Chondrocyte (in vitro differentiated cells): ENCODE data around the gene HP1BP3. TPM values are rescaled to one million over a fixed set of nuclear protein-coding genes. Genes with fewer than 3 reads are reported as not detected.

ENCODE experiments used
- DNase-seq: peaks from one replicate; pipeline ENCODE4 v3.0.0; 2021; ENCODE audit warnings: mixed read lengths, low spot score
- H3K27ac Mint-ChIP-seq: one replicate; pipeline ENCODE4 v1.8.0; 2021; ENCODE audit warnings: mild to moderate bottlenecking, moderate library complexity, mixed read lengths; ENCODE audit not compliant: unreplicated experiment
- H3K27me3 Mint-ChIP-seq: 2 replicates; pipeline ENCODE4 v1.8.0; 2021; ENCODE audit warnings: low read depth, mixed read lengths
- H3K36me3 Mint-ChIP-seq: 2 replicates; pipeline ENCODE4 v1.8.0; 2021; ENCODE audit warnings: low read depth, mixed read lengths
- H3K4me1 Mint-ChIP-seq: 2 replicates; pipeline ENCODE4 v1.8.0; 2021; ENCODE audit warnings: low read depth, mild to moderate bottlenecking, mixed read lengths
- H3K4me3 Mint-ChIP-seq: one replicate; pipeline ENCODE4 v1.8.0; 2021; ENCODE audit warnings: mild to moderate bottlenecking, moderate library complexity, mixed read lengths; ENCODE audit not compliant: unreplicated experiment
- H3K9me3 Mint-ChIP-seq: 2 replicates; pipeline ENCODE4 v1.8.0; 2021; ENCODE audit warnings: low read depth, mixed read lengths
- CTCF ChIP-seq: fragments of 200-600 bp; sonication (generic); IDR thresholded peaks from 2 replicates; pipeline ENCODE4 v1.5.0; 2021; ENCODE audit warnings: antibody characterized with exemption, mild to moderate bottlenecking, moderate library complexity
- total RNA-seq: library from RNA; stranded (reverse); gene quantifications from 3 replicates; pipeline ENCODE4 v1.2.1, GENCODE V29; 2021

HP1BP3 gene
- total RNA-seq, 1 donor from 2014 or later, result 182 TPM

- Mint-ChIP-seq H3K36me3 (no peaks in the 10 kb centered on the region), H3K4me3 (no peak overlapping the region), H3K27me3 (no peaks in the 10 kb centered on the region), H3K9me3 (no peaks in the 10 kb centered on the region), H3K4me1 (no peaks in the 10 kb centered on the region), H3K27ac (no peak overlapping the region)
- no peak for DNase-seq
- no peak for TF ChIP-seq CTCF
These were observed 77.2 kb downstream of the HP1BP3 start for GRCh38 chr1:20709868-20710267.

- no peak overlapping the region for H3K4me3 Mint-ChIP-seq
These were observed 78.2 kb downstream of the HP1BP3 start for GRCh38 chr1:20708891-20709290.

GRCh38 chr1:20708057-20708456 is 79.0 kb downstream of the HP1BP3 start:
- Mint-ChIP-seq H3K27ac (no peak overlapping the region), H3K27me3 (no peaks in the 10 kb centered on the region), H3K4me1 (no peaks in the 10 kb centered on the region), H3K4me3 (no peak overlapping the region), H3K36me3 (no peaks in the 10 kb centered on the region), H3K9me3 (no peaks in the 10 kb centered on the region)
- TF ChIP-seq CTCF, result no peak
- DNase-seq, result no peak

More at GRCh38 chr1:20708891-20709290, 78.2 kb downstream of the HP1BP3 start:
- Mint-ChIP-seq H3K4me1 (no peaks in the 10 kb centered on the region), H3K9me3 (no peaks in the 10 kb centered on the region), H3K27me3 (no peaks in the 10 kb centered on the region), H3K27ac (no peak overlapping the region), H3K36me3 (no peaks in the 10 kb centered on the region)
- no peak for TF ChIP-seq CTCF
- no peak for DNase-seq

GRCh38 chr1:20706841-20707240 is 80.3 kb downstream of the HP1BP3 start:
- no peak for DNase-seq
- Mint-ChIP-seq H3K27me3 (no peaks in the 10 kb centered on the region), H3K4me1 (no peaks in the 10 kb centered on the region), H3K4me3 (no peak overlapping the region), H3K36me3 (no peaks in the 10 kb centered on the region), H3K9me3 (no peaks in the 10 kb centered on the region), H3K27ac (no peak overlapping the region)
- TF ChIP-seq CTCF, result no peak

GRCh38 chr1:20705203-20705755 is 81.8 kb downstream of the HP1BP3 start:
- H3K36me3 Mint-ChIP-seq, result no peaks in the 10 kb centered on the region

More at GRCh38 chr1:20705203-20705755, 81.8 kb downstream of the HP1BP3 start:
- Mint-ChIP-seq H3K4me1 (no peaks in the 10 kb centered on the region), H3K4me3 (no peak overlapping the region), H3K9me3 (no peaks in the 10 kb centered on the region), H3K27ac (no peak overlapping the region), H3K27me3 (no peaks in the 10 kb centered on the region)
- TF ChIP-seq CTCF, result no peak
- DNase-seq, result no peak
